ENCODE results near the gene MYADML2. TPM values are rescaled to one million over a fixed set of nuclear protein-coding genes. Genes with fewer than 3 reads are reported as not detected.

Gene MYADML2
- total RNA-seq, 2 experiments from 2014 or later = 0.19 TPM; not detected in 1

DNA sequence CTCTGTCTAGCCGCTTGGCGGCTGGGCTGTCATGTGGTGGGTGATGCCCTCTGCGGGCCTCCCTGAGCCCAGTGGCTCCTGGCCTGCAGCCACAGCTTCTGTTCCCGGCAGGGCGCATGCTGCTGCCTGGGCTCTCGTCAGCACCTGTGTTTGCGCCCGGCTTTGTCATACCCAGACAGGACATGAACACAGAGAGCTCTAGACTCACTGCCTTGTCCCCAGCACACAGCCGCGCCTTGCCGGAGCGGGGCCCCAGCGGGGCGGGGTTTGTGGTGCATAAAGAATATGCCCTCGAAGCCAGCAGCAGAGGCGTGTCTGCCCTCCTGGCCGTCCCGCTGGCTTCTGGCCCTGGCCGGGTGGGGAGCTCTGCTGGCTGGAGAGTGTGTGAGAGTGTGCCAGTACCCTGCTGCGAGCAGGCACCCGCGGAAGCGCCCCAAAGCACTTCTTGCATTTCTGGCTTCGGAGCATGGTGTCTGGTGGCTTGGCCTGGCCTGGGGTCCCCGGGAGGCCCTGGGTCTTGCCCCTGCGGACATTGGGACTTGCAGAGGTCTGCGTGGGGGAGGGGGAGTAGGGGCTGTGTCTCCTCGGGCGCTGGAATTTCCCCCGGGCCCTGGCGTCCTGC lies 44.8 kb upstream of the MYADML2 start:
- no peak for TF ChIP-seq CTCF (conservative IDR thresholded peaks at IDR 0.05; ENCODE audit: low read length)
- TF ChIP-seq EZH2phosphoT487 (IDR thresholded peaks at IDR 0.05; ENCODE audit: borderline replicate concordance, low read depth, low read length) = no peak
- no peak overlapping the region for H2AFZ ChIP-seq (ENCODE audit: low read length)
- H3K36me3 ChIP-seq (ENCODE audit: insufficient read depth, low read length) = peaks cover 11% of the 10 kb centered on the region; the same call in 1 of the 2 replicates
- intact Hi-C loops (cut with micrococcal nuclease; ENCODE audit: unreplicated experiment) = no loop called here
- no peaks in the 10 kb centered on the region for H3K9me2 ChIP-seq (ENCODE audit: insufficient read depth, low read length)
- no peaks in the 10 kb centered on the region for H3K4me1 ChIP-seq (ENCODE audit: insufficient read depth, low read length, poor library complexity, severe bottlenecking)
- H3K27ac ChIP-seq (ENCODE audit: low read depth, low read length, poor library complexity, severe bottlenecking) = no peak overlapping the region
- no peaks in the 10 kb centered on the region for H3K9me3 ChIP-seq (ENCODE audit: low read length)
- H3K79me2 ChIP-seq (ENCODE audit: insufficient read depth, low read depth, low read length) = no peaks in the 10 kb centered on the region
- no peaks in the 10 kb centered on the region for H4K20me1 ChIP-seq (ENCODE audit: insufficient read depth, low read length)
- H3K4me3 ChIP-seq (ENCODE audit: low read depth, low read length, poor library complexity, severe bottlenecking) = no peak overlapping the region
- POLR2A ChIA-PET = no interaction called here
- CTCF ChIA-PET (ENCODE audit: unreplicated experiment) = no interaction called here
- DNase-seq (ENCODE audit: low spot score) = no peak
- no peak overlapping the region for H3K4me2 ChIP-seq (ENCODE audit: low read length)
- no TSS peak for BruUV-seq (replicated peaks)

- peaks cover 7% of the 10 kb centered on the region; the same call in 1 of the 2 replicates for H3K36me3 ChIP-seq (ENCODE audit: insufficient read depth, low read length)
- no peak overlapping the region for H3K27ac ChIP-seq (ENCODE audit: low read depth, low read length, poor library complexity, severe bottlenecking)
- H3K9me2 ChIP-seq (ENCODE audit: insufficient read depth, low read length) = no peaks in the 10 kb centered on the region
- no peak for TF ChIP-seq CTCF (conservative IDR thresholded peaks at IDR 0.05; ENCODE audit: low read length)
- TF ChIP-seq EZH2phosphoT487 (IDR thresholded peaks at IDR 0.05; ENCODE audit: borderline replicate concordance, low read depth, low read length) = no peak
- CTCF ChIA-PET (ENCODE audit: unreplicated experiment) = no interaction called here
- no peak for DNase-seq (ENCODE audit: low spot score)
- no peaks in the 10 kb centered on the region for H3K9me3 ChIP-seq (ENCODE audit: low read length)
- no peaks in the 10 kb centered on the region for H3K79me2 ChIP-seq (ENCODE audit: insufficient read depth, low read depth, low read length)
- no peak overlapping the region for H3K4me2 ChIP-seq (ENCODE audit: low read length)
- intact Hi-C loops (cut with micrococcal nuclease; ENCODE audit: unreplicated experiment) = no loop called here
- no peaks in the 10 kb centered on the region for H3K4me1 ChIP-seq (ENCODE audit: insufficient read depth, low read length, poor library complexity, severe bottlenecking)
- POLR2A ChIA-PET = no interaction called here
- no TSS peak for BruUV-seq (replicated peaks)
- no peak overlapping the region for H2AFZ ChIP-seq (ENCODE audit: low read length)
- no peaks in the 10 kb centered on the region for H4K20me1 ChIP-seq (ENCODE audit: insufficient read depth, low read length)
- no peak overlapping the region for H3K4me3 ChIP-seq (ENCODE audit: low read depth, low read length, poor library complexity, severe bottlenecking)
Measured at GRCh38 chr17:81990836-81991683, 44.0 kb upstream of the MYADML2 start.
